PC-3 (cell line): Measurements from ENCODE around the gene ZSWIM7. TPM values are rescaled to one million over a fixed set of nuclear protein-coding genes. Genes with fewer than 3 reads are reported as not detected.
A peak's percentile ranks its signal among the peaks of the same experiment; 100 is the strongest.

Source experiments
- ATAC-seq: fragments of 200-7000 bp; cut with Tn5 transposase; 2 replicates; pipeline ENCODE4 v1.9.1; 2020; ENCODE audit warnings: mild to moderate bottlenecking, moderate library complexity
- Bru-seq: library from RNA; stranded (reverse); fragments of 400-500 nt; gene quantifications from one replicate; lab custom pipeline; 2021; lab: Mats Ljungman, UMichigan
- BruChase-seq, 2 experiments: library from RNA; stranded (reverse); fragments of 400-500 nt; gene quantifications; one replicate each; lab custom pipeline; 2021; lab: Mats Ljungman, UMichigan
- BruUV-seq: library from RNA; stranded (reverse); fragments of 400-500 nt; replicated peaks from 2 replicates; lab custom pipeline; 2021; lab: Mats Ljungman, UMichigan
- CTCF ChIA-PET: fragments of 300-600 bp; sonication (Branson Sonifier 250); formaldehyde crosslinking; loops from one replicate; lab custom pipeline; 2022; ENCODE audit warnings: antibody characterized with exemption; lab: Charles Lee
- POLR2A ChIA-PET: fragments of 300-600 bp; sonication (Branson Sonifier 250); formaldehyde crosslinking; loops from one replicate; lab custom pipeline; 2022; ENCODE audit warnings: antibody characterized with exemption; ENCODE audit not compliant: unreplicated experiment; lab: Charles Lee
- DNase-seq: peaks from one replicate; pipeline ENCODE4 v3.0.0-alpha.2; 2015
- H2AFZ ChIP-seq: fragments of 300-600 bp; sonication (generic); 2 replicates; pipeline ENCODE4 v1.6.0; 2016; ENCODE audit warnings: antibody characterized with exemption, low read length
- H3F3A ChIP-seq: fragments of 300-600 bp; sonication (generic); one replicate; pipeline ENCODE4 v1.6.0; 2017; ENCODE audit warnings: antibody characterized with exemption, low read length, control low read depth, mild to moderate bottlenecking; ENCODE audit not compliant: unreplicated experiment
- H3K27ac ChIP-seq: fragments of 300-600 bp; sonication (generic); 2 replicates; pipeline ENCODE4 v1.5.1; 2016; ENCODE audit warnings: mild to moderate bottlenecking, low read length
- H3K27me3 ChIP-seq: fragments of 300-600 bp; sonication (generic); 2 replicates; pipeline ENCODE4 v1.6.1; 2016; ENCODE audit warnings: low read length, mixed read lengths
- H3K36me3 ChIP-seq: fragments of 300-600 bp; sonication (generic); 2 replicates; pipeline ENCODE4 v1.6.1; 2016; ENCODE audit warnings: low read depth, mixed run types, low read length, mixed read lengths
- H3K4me1 ChIP-seq: fragments of 300-600 bp; sonication (generic); 2 replicates; pipeline ENCODE4 v1.5.1; 2016; ENCODE audit warnings: low read length; ENCODE audit not compliant: insufficient read depth
- H3K4me2 ChIP-seq: fragments of 300-600 bp; sonication (generic); 2 replicates; pipeline ENCODE4 v1.6.0; 2016; ENCODE audit warnings: low read length
- H3K4me3 ChIP-seq: fragments of 300-600 bp; sonication (generic); 2 replicates; pipeline ENCODE4 v1.5.1; 2016; ENCODE audit warnings: mild to moderate bottlenecking, low read length, mixed read lengths
- H3K79me2 ChIP-seq: fragments of 300-600 bp; sonication (generic); 2 replicates; pipeline ENCODE4 v1.6.1; 2017; ENCODE audit warnings: low read length, mixed read lengths
- H3K9ac ChIP-seq: fragments of 300-600 bp; sonication (generic); 2 replicates; pipeline ENCODE4 v1.6.0; 2016; ENCODE audit warnings: mild to moderate bottlenecking, low read length
- H3K9me2 ChIP-seq: fragments of 300-600 bp; sonication (generic); replicated peaks from 2 replicates; pipeline ENCODE4 v1.6.1; 2016; ENCODE audit warnings: mixed run types, low read length, mixed read lengths
- H3K9me3 ChIP-seq: fragments of 300-600 bp; sonication (generic); 2 replicates; pipeline ENCODE4 v1.6.1; 2016; ENCODE audit warnings: low read length, mixed read lengths
- H4K20me1 ChIP-seq: fragments of 300-600 bp; sonication (generic); 2 replicates; pipeline ENCODE4 v1.6.1; 2016; ENCODE audit warnings: low read length, mixed read lengths
- EZH2 ChIP-seq: fragments of 300-600 bp; sonication (generic); IDR thresholded peaks from one replicate; pipeline ENCODE4 v1.6.1; 2017; ENCODE audit warnings: antibody characterized with exemption, mild to moderate bottlenecking, low read length; ENCODE audit not compliant: unreplicated experiment
- EZH2phosphoT487 ChIP-seq: fragments of 300-600 bp; sonication (generic); IDR thresholded peaks from 2 replicates; pipeline ENCODE4 v1.6.1; 2018; ENCODE audit warnings: mild to moderate bottlenecking, antibody characterized with exemption, low read length, borderline replicate concordance
- intact Hi-C: fragments of 100-400 bp; cut with micrococcal nuclease; formaldehyde crosslinking; loops from 2 replicates; pipeline ENCODE4 v1.9.0; 2023
- long read RNA-seq: library from polyadenylated mRNA; unstranded; transcript quantifications from one replicate; pipeline ENCODE4 v2.0.0, GENCODE V29; 2021; ENCODE audit not compliant: unreplicated experiment
- total RNA-seq: library from RNA; depleted of rRNA; stranded (reverse); fragments of >200 nt; gene quantifications from 2 replicates; pipeline ENCODE4 v1.2.3, GENCODE V29; 2014; rRNA removed
- TF ChIP-seq, protein P1 (sequence below): fragments of 300-600 bp; sonication (generic); conservative IDR thresholded peaks from 2 replicates; pipeline ENCODE4 v1.5.1; 2017; ENCODE audit warnings: antibody characterized with exemption, low read depth, mild to moderate bottlenecking, low read length

ZSWIM7 gene, protein sequence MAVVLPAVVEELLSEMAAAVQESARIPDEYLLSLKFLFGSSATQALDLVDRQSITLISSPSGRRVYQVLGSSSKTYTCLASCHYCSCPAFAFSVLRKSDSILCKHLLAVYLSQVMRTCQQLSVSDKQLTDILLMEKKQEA
- total RNA-seq (96.1 and 97.6 TPM in 2 replicates), Bru-seq, nascent RNA (percentile 67 among the genes with signal in this experiment), BruChase-seq, experiment 1, labeled RNA remaining after a 6-hour chase (percentile 56 among the genes with signal in this experiment), BruChase-seq, experiment 2, labeled RNA remaining after a 2-hour chase (percentile 58 among the genes with signal in this experiment)
- long read RNA-seq, partial matches to known transcripts: 4 of 26 reads
- long read RNA-seq, other reads (novel, unspliced or antisense): 13 of 26 reads

DNA sequence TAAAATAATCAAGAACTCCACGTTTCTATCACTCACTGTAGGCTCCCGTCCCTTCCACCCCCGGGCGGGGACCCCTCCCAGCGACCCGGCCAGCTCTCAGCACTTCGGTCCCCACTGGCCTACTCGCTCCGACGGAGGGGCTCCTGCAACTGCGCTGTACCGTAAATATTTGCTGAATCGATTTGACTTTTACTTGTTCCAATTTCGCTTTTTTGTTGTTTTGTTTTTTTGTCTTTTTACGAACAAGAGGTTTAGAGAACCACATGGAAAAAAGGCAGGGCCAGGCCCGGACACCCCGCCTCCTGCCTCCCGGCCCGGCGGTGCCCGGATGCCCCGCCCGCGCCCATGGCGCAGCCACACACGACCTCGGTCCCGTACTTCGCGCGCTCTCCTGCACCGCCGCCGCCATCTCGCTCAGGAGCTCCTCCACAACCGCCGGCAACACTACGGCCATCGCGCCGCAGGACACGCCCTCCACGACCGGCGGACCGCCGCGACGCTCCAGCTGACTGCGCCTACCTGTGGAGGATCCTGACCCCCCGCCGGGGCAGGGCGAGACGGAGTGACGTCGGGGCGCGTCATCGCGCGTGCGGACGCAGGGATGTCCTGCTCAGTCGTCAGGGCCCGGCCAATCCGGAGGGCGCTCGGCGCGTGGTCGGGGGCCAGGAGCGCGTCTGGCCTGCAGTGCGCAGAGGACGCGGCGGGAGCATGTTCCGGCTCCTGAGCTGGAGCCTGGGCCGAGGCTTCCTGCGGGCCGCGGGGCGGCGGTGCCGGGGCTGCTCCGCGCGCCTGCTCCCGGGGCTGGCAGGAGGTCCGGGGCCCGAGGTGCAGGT is at the start of gene ZSWIM7, which contains the start of gene TTC19:
Gene ZSWIM7 (minus strand): TSS at position 564 of the 833 bp plus-strand sequence. CDS start 110 bp downstream, at position 454.
Gene TTC19 (plus strand): TSS at position 684 of the 833 bp plus-strand sequence. CDS start 25 bp downstream, at position 709.
- Histone ChIP-seq H4K20me1 (peaks cover 42% of the 10 kb centered on the region), H3K4me1 (peaks cover 38% of the 10 kb centered on the region), H3F3A (no peaks in the 10 kb centered on the region), H3K4me2 (peak within 1 kb of the TSS; percentile 89), H3K9me2 (no peaks in the 10 kb centered on the region), H3K4me3 (peak within 1 kb of the TSS; percentile 94), H3K27me3 (no peaks in the 10 kb centered on the region), H2AFZ (peak within 1 kb of the TSS; percentile 83), H3K36me3 (peaks cover 36% of the 10 kb centered on the region), H3K9me3 (no peaks in the 10 kb centered on the region), H3K9ac (peak within 1 kb of the TSS; percentile 92), H3K79me2 (peaks cover 85% of the 10 kb centered on the region), H3K27ac (peak within 1 kb of the TSS; percentile 88)
- BruUV-seq: TSS peak; percentile 59
- TF ChIP-seq, protein P1, sequence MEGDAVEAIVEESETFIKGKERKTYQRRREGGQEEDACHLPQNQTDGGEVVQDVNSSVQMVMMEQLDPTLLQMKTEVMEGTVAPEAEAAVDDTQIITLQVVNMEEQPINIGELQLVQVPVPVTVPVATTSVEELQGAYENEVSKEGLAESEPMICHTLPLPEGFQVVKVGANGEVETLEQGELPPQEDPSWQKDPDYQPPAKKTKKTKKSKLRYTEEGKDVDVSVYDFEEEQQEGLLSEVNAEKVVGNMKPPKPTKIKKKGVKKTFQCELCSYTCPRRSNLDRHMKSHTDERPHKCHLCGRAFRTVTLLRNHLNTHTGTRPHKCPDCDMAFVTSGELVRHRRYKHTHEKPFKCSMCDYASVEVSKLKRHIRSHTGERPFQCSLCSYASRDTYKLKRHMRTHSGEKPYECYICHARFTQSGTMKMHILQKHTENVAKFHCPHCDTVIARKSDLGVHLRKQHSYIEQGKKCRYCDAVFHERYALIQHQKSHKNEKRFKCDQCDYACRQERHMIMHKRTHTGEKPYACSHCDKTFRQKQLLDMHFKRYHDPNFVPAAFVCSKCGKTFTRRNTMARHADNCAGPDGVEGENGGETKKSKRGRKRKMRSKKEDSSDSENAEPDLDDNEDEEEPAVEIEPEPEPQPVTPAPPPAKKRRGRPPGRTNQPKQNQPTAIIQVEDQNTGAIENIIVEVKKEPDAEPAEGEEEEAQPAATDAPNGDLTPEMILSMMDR: no peak
- TF ChIP-seq EZH2: no peak
- TF ChIP-seq EZH2phosphoT487: peak; percentile 99
- CTCF ChIA-PET: interaction anchor here (0.7 kb wide), 1 partner anchor 45 kb away, joined by 3 read pairs; no protein-coding TSS in a partner anchor
- DNase-seq (peak; percentile 99), ATAC-seq (peak; percentile 93)
- POLR2A ChIA-PET: interaction anchor here (0.6 kb wide), 4 partner anchors 12 to 349 kb away, joined by 3 to 10 read pairs (median 5); no protein-coding TSS in a partner anchor
- intact Hi-C loops: loop anchor here (2.0 kb wide), 1 partner anchor 41 kb away; no protein-coding TSS in a partner anchor

DNA sequence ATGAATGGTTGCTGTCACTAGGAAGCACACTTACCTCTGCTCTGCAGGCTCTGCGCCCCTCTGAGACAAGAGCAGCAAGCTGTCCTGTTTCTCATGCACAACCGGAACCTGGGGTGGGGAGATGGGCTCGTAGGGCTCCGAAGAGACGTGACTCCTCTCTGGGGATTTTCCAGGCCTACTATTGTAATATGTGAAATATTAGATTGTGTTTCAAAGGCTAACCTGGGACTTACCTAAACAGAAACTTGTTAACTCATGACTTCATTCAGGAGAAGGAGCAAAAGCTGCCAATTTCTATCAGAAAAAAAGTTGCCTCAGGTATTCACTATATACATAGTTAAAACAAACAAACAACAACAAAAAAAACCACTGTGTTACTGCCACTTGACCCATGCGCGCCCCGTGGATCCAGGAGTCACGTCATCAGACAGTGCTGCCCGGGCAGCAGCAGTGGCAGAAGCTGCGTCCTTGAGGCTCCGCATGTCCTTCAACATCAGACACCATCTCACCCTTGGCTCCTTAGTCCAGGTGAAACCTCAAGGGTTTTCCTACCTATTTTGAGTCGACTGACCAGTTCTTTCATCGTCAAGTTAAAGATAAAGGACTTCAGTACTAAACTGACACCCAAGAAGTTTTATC is 49.4 kb upstream of the ZSWIM7 start:
- Histone ChIP-seq H2AFZ (no peak overlapping the region), H3K27ac (no peak overlapping the region), H3K4me2 (no peak overlapping the region), H3F3A (no peaks in the 10 kb centered on the region), H3K79me2 (0 out of 2 replicates have a peak, but pooled peaks cover 4% of the 10 kb centered on the region), H3K4me1 (no peaks in the 10 kb centered on the region), H3K4me3 (no peak overlapping the region), H3K9me3 (no peaks in the 10 kb centered on the region), H3K9ac (no peak overlapping the region), H3K27me3 (no peaks in the 10 kb centered on the region), H3K36me3 (peaks cover 45% of the 10 kb centered on the region), H3K9me2 (no peaks in the 10 kb centered on the region), H4K20me1 (no peaks in the 10 kb centered on the region)
- BruUV-seq: no TSS peak
- ChIA-PET POLR2A (no interaction called here), CTCF (no interaction called here)
- intact Hi-C loops: no loop called here
- no peak for DNase-seq
- no peak for ATAC-seq
- no peak for TF ChIP-seq EZH2phosphoT487
- TF ChIP-seq, protein P1: no peak
- no peak for TF ChIP-seq EZH2
